HEK293T (cell line): ENCODE results near the gene SELENOO.

ENCODE experiments used
- ARNT ChIP-seq: fragments of 450-650 bp; IDR thresholded peaks from 2 replicates; pipeline ENCODE4 v1.6.1; 2017; ENCODE audit warnings: mild to moderate bottlenecking
- BHLHE40 ChIP-seq: fragments of 450-650 bp; IDR thresholded peaks from 2 replicates; pipeline ENCODE4 v1.6.1; 2016; ENCODE audit warnings: mild to moderate bottlenecking, moderate library complexity, borderline replicate concordance
- CTBP1 ChIP-seq: fragments of 450-650 bp; IDR thresholded peaks from 2 replicates; pipeline ENCODE4 v1.6.1; 2016; ENCODE audit warnings: borderline replicate concordance
- ELF4 ChIP-seq: fragments of 450-650 bp; IDR thresholded peaks from 2 replicates; pipeline ENCODE4 v1.6.1; 2017; ENCODE audit warnings: antibody characterized with exemption
- FOXA1 ChIP-seq: fragments of 450-650 bp; IDR thresholded peaks from 2 replicates; pipeline ENCODE4 v1.6.1; 2016; ENCODE audit warnings: mild to moderate bottlenecking
- FOXK2 ChIP-seq: fragments of 450-650 bp; IDR thresholded peaks from 2 replicates; pipeline ENCODE4 v1.6.1; 2016; ENCODE audit warnings: mild to moderate bottlenecking
- FOXM1 ChIP-seq: fragments of 450-650 bp; IDR thresholded peaks from 2 replicates; pipeline ENCODE4 v1.6.1; 2017; ENCODE audit warnings: mild to moderate bottlenecking, borderline replicate concordance
- HDGF ChIP-seq: fragments of 450-650 bp; IDR thresholded peaks from 2 replicates; pipeline ENCODE4 v1.6.1; 2017; ENCODE audit warnings: antibody characterized with exemption, borderline replicate concordance
- LEF1 ChIP-seq: fragments of 450-650 bp; IDR thresholded peaks from 2 replicates; pipeline ENCODE4 v1.6.1; 2017; ENCODE audit warnings: mild to moderate bottlenecking, borderline replicate concordance
- NFRKB ChIP-seq: fragments of 450-650 bp; IDR thresholded peaks from 2 replicates; pipeline ENCODE4 v1.6.1; 2016; ENCODE audit warnings: mild to moderate bottlenecking, moderate library complexity
- SP1 ChIP-seq: fragments of 450-650 bp; IDR thresholded peaks from 2 replicates; pipeline ENCODE4 v1.6.1; 2017
- SUZ12 ChIP-seq: fragments of 450-650 bp; IDR thresholded peaks from 2 replicates; pipeline ENCODE4 v1.6.1; 2016; ENCODE audit warnings: mild to moderate bottlenecking
- ZNF384 ChIP-seq: fragments of 450-650 bp; IDR thresholded peaks from 2 replicates; pipeline ENCODE4 v1.6.1; 2016
- TF ChIP-seq, protein P1 (sequence below): fragments of 450-650 bp; IDR thresholded peaks from 2 replicates; pipeline ENCODE4 v1.6.1; 2016

DNA sequence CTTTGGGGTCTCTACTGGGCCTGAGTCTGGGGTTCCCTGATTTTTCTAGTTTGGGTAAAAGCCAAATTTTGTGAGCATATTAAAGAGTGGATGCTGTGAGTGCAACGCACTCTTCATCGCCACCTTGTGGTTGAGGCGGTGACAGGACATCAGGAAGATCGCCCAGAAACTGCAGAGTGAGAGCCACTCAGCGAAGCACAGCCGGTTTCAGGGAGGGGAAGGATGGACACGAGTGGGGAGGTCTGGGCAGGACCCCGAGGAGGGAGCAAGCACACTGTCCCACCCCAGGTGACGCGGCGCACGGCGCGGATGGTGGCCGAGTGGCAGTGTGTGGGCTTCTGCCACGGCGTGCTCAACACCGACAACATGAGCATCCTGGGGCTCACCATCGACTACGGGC, 9.1 kb downstream of the SELENOO start:
- TF ChIP-seq ZNF384 = no peak
- TF ChIP-seq FOXA1 = no peak
- TF ChIP-seq FOXM1 = no peak
- TF ChIP-seq HDGF = no peak
- no peak for TF ChIP-seq ARNT
- TF ChIP-seq ELF4 = no peak
- TF ChIP-seq SUZ12 = no peak
- TF ChIP-seq, protein P1, sequence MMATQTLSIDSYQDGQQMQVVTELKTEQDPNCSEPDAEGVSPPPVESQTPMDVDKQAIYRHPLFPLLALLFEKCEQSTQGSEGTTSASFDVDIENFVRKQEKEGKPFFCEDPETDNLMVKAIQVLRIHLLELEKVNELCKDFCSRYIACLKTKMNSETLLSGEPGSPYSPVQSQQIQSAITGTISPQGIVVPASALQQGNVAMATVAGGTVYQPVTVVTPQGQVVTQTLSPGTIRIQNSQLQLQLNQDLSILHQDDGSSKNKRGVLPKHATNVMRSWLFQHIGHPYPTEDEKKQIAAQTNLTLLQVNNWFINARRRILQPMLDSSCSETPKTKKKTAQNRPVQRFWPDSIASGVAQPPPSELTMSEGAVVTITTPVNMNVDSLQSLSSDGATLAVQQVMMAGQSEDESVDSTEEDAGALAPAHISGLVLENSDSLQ = peak; percentile 51; the same call in 1 of the 2 replicates
- no peak for TF ChIP-seq BHLHE40
- TF ChIP-seq NFRKB = no peak
- no peak for TF ChIP-seq CTBP1
- no peak for TF ChIP-seq SP1
- no peak for TF ChIP-seq FOXK2
- no peak for TF ChIP-seq LEF1
